Measurements from ENCODE around the gene P2RY14.
"Not testable (repeated sequence)": the region's sequence is repeated elsewhere in the genome, so short reads cannot be mapped to it uniquely, and the experiment has no call there.

The P2RY14 gene

GRCh38 chr3:151236316-151236715 is 42.0 kb downstream of the P2RY14 start:
- Histone ChIP-seq H3K9me2 (replicated peaks; ENCODE audit: low read depth, low read length) (no peaks in the 10 kb centered on the region), H2AFZ (ENCODE audit: low read length) (no peak overlapping the region), H4K20me1 (ENCODE audit: insufficient read depth, low read length, poor library complexity, severe bottlenecking) (no peaks in the 10 kb centered on the region), H3K9me3 (ENCODE audit: insufficient read depth, low read depth, low read length) (no peaks in the 10 kb centered on the region), H3K4me3 (ENCODE audit: low read length, poor library complexity, severe bottlenecking) (no peak overlapping the region), H3K9ac (ENCODE audit: low read depth, low read length, poor library complexity, severe bottlenecking) (no peak overlapping the region), H3K36me3 (ENCODE audit: insufficient read depth, low read length) (peaks cover 10% of the 10 kb centered on the region; the same call in 1 of the 2 replicates), H3K27me3 (ENCODE audit: insufficient read depth, low read length, poor library complexity, severe bottlenecking) (no peaks in the 10 kb centered on the region), H3K4me2 (ENCODE audit: low read depth, low read length, poor library complexity, severe bottlenecking) (no peak overlapping the region), H3K4me1 (ENCODE audit: insufficient read depth, low read length, poor library complexity, severe bottlenecking) (no peaks in the 10 kb centered on the region), H3K79me2 (ENCODE audit: insufficient read depth, low read length) (no peaks in the 10 kb centered on the region), H3F3A (ENCODE audit: low read depth) (no peaks in the 10 kb centered on the region)
- no peak for TF ChIP-seq CTCF (conservative IDR thresholded peaks at IDR 0.05; ENCODE audit: low read length)
- no peak for TF ChIP-seq EZH2phosphoT487 (IDR thresholded peaks at IDR 0.05; ENCODE audit: borderline replicate concordance)

GRCh38 chr3:151234825-151235224 is 43.5 kb downstream of the P2RY14 start:
- Histone ChIP-seq H3K4me3 (ENCODE audit: low read length, poor library complexity, severe bottlenecking) (no peak overlapping the region), H3K9ac (ENCODE audit: low read depth, low read length, poor library complexity, severe bottlenecking) (no peak overlapping the region), H2AFZ (ENCODE audit: low read length) (no peak overlapping the region), H3K4me2 (ENCODE audit: low read depth, low read length, poor library complexity, severe bottlenecking) (no peak overlapping the region), H3K9me3 (ENCODE audit: insufficient read depth, low read depth, low read length) (no peaks in the 10 kb centered on the region), H4K20me1 (ENCODE audit: insufficient read depth, low read length, poor library complexity, severe bottlenecking) (no peaks in the 10 kb centered on the region), H3K9me2 (replicated peaks; ENCODE audit: low read depth, low read length) (no peaks in the 10 kb centered on the region), H3K4me1 (ENCODE audit: insufficient read depth, low read length, poor library complexity, severe bottlenecking) (no peaks in the 10 kb centered on the region), H3K79me2 (ENCODE audit: insufficient read depth, low read length) (no peaks in the 10 kb centered on the region), H3F3A (ENCODE audit: low read depth) (no peaks in the 10 kb centered on the region), H3K27me3 (ENCODE audit: insufficient read depth, low read length, poor library complexity, severe bottlenecking) (no peaks in the 10 kb centered on the region), H3K36me3 (ENCODE audit: insufficient read depth, low read length) (peaks cover 8% of the 10 kb centered on the region; the same call in 1 of the 2 replicates)
- TF ChIP-seq CTCF (conservative IDR thresholded peaks at IDR 0.05; ENCODE audit: low read length) = no peak
- TF ChIP-seq EZH2phosphoT487 (IDR thresholded peaks at IDR 0.05; ENCODE audit: borderline replicate concordance) = no peak

- no peak for TF ChIP-seq CTCF (conservative IDR thresholded peaks at IDR 0.05; ENCODE audit: low read length)
- no peak for TF ChIP-seq EZH2phosphoT487 (IDR thresholded peaks at IDR 0.05; ENCODE audit: borderline replicate concordance)
- Histone ChIP-seq H3F3A (ENCODE audit: low read depth) (no peaks in the 10 kb centered on the region), H3K4me1 (ENCODE audit: insufficient read depth, low read length, poor library complexity, severe bottlenecking) (peaks cover 10% of the 10 kb centered on the region), H3K36me3 (ENCODE audit: insufficient read depth, low read length) (peaks cover 8% of the 10 kb centered on the region; the same call in 1 of the 2 replicates), H3K9me3 (ENCODE audit: insufficient read depth, low read depth, low read length) (no peaks in the 10 kb centered on the region), H3K9ac (ENCODE audit: low read depth, low read length, poor library complexity, severe bottlenecking) (no peak overlapping the region), H3K9me2 (replicated peaks; ENCODE audit: low read depth, low read length) (no peaks in the 10 kb centered on the region), H2AFZ (ENCODE audit: low read length) (no peak overlapping the region), H3K4me3 (ENCODE audit: low read length, poor library complexity, severe bottlenecking) (no peak overlapping the region), H3K27me3 (ENCODE audit: insufficient read depth, low read length, poor library complexity, severe bottlenecking) (no peaks in the 10 kb centered on the region), H3K79me2 (ENCODE audit: insufficient read depth, low read length) (no peaks in the 10 kb centered on the region), H4K20me1 (ENCODE audit: insufficient read depth, low read length, poor library complexity, severe bottlenecking) (no peaks in the 10 kb centered on the region), H3K4me2 (ENCODE audit: low read depth, low read length, poor library complexity, severe bottlenecking) (no peak overlapping the region)
Observed at GRCh38 chr3:151232991-151233390, 45.4 kb downstream of the P2RY14 start.

GRCh38 chr3:151232403-151232802 is 45.9 kb downstream of the P2RY14 start:
- not testable (repeated sequence) for H4K20me1 ChIP-seq (ENCODE audit: insufficient read depth, low read length, poor library complexity, severe bottlenecking); H3K9me2 ChIP-seq (replicated peaks; ENCODE audit: low read depth, low read length); H3K4me2 ChIP-seq (ENCODE audit: low read depth, low read length, poor library complexity, severe bottlenecking); H3K9ac ChIP-seq (ENCODE audit: low read depth, low read length, poor library complexity, severe bottlenecking); H3F3A ChIP-seq (ENCODE audit: low read depth); H3K4me3 ChIP-seq (ENCODE audit: low read length, poor library complexity, severe bottlenecking); H3K79me2 ChIP-seq (ENCODE audit: insufficient read depth, low read length); H2AFZ ChIP-seq (ENCODE audit: low read length); H3K9me3 ChIP-seq (ENCODE audit: insufficient read depth, low read depth, low read length); H3K36me3 ChIP-seq (ENCODE audit: insufficient read depth, low read length); H3K27me3 ChIP-seq (ENCODE audit: insufficient read depth, low read length, poor library complexity, severe bottlenecking)
- H3K4me1 ChIP-seq (ENCODE audit: insufficient read depth, low read length, poor library complexity, severe bottlenecking) = peaks cover 12% of the 10 kb centered on the region

Measured in Loucy (cell line).